ENCODE measurements around the gene KHK.

Gene KHK

GRCh38 chr2:27127883-27128667, 41.5 kb downstream of the KHK start:
- DNase-seq (ENCODE audit: low read depth): no peak

DNA sequence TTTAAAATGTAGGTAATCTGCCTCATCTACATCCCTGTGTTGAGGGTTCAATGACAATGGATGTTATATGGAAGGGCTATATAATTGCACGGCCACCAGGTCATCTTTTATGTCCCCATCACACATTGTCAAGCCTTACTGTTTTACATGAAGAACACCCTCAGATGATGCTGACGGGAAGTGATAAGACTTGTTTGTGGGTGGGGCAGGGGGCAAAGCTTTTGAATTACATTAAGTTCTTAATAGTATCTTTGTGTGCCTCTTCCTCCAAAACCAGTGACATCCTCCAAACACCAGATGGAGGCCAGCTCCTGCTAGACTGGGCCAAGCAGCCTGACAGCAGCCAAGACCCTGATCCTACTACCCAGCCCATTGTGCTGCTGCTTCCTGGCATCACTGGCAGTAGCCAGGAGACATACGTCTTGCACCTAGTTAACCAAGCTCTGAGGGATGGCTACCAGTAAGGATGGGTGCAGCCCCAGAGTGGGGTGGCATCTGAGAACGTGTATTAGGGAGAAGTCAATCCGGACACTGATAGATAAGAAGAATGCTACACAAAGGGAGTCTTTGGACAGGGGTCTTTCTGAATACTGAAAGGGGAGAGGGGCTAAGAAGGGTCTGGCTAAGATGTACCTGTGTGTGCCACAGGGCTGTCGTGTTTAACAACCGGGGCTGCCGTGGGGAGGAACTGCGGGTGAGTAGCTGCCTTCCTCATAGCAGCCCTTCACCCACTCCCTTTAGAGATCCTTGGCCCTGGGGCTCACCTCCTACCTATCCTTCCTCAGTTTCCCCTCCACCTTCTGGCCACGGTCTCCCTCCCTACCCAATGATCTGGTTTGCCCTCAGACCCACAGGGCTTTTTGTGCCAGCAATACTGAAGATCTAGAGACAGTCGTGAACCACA, 42.3 kb downstream of the KHK start:
- DNase-seq (ENCODE audit: low read depth): no peak

DNA sequence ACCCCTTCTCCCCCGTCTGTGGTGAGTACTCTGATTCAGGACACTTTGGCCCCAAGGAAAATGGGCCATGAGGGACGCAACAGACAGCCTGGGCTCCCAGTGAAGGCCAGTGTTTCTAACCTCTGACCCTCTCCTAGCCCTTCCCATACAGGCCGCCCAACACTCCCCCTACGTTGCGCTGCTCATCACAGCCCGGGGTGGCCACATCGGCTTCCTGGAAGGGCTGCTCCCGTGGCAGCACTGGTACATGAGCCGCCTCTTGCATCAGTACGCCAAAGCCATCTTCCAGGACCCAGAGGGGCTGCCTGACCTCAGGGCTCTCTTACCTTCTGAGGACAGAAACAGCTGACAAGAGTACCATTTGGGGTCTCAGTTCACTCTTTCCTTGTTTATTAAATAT, 43.8 kb downstream of the KHK start:
- no peak for DNase-seq (ENCODE audit: low read depth)

- no peak for DNase-seq (ENCODE audit: low read depth)
Measured at GRCh38 chr2:27131429-27131828, 44.9 kb downstream of the KHK start.

- no peak for DNase-seq (ENCODE audit: low read depth)
Measured at GRCh38 chr2:27133195-27133875, 46.8 kb downstream of the KHK start.

- DNase-seq (ENCODE audit: low read depth): peak; percentile 88
Measured at GRCh38 chr2:27133905-27134780, 47.6 kb downstream of the KHK start, which contains the start of gene PREB. Gene PREB, minus strand, starts transcription at chr2:27134636. Its CDS starts 215 bp downstream, at chr2:27134421.

DNA sequence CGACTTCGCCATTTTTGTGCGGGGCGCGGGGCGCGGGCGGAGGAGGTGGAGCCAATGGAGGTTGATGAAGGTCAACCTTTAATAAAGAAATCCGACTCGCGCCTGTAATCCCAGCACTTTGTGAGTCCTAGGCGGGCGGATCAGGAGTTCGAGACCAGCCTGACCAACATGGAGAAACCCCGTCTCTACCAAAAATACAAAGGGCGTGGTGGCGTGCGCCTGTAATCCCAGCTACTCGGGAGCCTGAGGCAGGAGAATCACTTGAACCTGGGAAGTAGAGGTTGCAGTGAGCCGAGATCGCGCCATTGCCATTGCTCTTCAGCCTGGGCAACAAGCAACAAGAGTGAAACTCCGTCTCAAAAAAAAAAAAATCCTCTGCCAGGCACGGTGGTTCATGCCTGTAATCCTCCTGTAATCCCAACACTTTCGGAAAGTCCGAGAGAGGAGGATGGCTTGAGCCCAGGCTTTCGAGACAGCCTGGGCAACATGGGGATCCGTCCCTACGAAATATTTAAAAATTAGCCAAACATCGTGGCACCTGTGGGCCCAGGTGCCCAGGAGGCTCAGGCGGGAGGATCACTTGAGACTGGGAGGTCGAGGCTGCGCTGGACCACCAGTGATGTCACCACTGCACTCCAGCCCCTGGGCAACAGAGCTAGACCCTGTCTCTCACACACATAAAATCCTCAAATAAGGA, 48.4 kb downstream of the KHK start:
- no peak for DNase-seq (ENCODE audit: low read depth)

DNA sequence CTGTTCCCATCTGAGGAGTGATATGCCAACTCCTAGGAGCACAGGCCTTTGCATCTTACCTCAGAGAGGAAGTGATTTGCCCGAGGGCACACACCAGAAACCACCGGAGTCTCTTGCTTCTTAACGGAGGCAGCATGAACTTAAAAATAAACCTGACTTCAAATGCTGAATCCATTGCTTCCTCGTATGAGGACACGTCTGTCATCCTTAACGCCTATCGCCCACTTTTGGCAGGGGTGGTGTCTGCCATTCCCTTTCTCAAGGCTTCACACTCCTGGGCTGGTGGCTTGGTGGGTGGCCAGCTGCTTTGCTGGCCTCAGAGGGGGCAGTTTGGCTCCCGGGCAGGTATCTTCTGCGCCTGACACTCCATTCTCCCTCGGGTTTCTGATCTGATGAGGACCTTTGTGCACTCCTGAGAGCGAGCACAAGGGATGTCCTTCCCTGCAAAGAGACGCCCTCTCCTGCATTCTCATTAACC, 48.9 kb downstream of the KHK start:
- DNase-seq (ENCODE audit: low read depth): no peak

GRCh38 chr2:27136751-27137150, 50.2 kb downstream of the KHK start:
- no peak for DNase-seq (ENCODE audit: low read depth)

GRCh38 chr2:27137322-27137935, 50.9 kb downstream of the KHK start:
- DNase-seq (ENCODE audit: low read depth): no peak

GRCh38 chr2:27138111-27138510, 51.5 kb downstream of the KHK start:
- no peak for DNase-seq (ENCODE audit: low read depth)

- DNase-seq (ENCODE audit: low read depth): no peak
Measured at GRCh38 chr2:27139310-27139709, 52.7 kb downstream of the KHK start, which contains the start of gene PRR30. Gene PRR30, minus strand, starts transcription at chr2:27139410. Its CDS starts 1,081 bp downstream, at chr2:27138329.

DNA sequence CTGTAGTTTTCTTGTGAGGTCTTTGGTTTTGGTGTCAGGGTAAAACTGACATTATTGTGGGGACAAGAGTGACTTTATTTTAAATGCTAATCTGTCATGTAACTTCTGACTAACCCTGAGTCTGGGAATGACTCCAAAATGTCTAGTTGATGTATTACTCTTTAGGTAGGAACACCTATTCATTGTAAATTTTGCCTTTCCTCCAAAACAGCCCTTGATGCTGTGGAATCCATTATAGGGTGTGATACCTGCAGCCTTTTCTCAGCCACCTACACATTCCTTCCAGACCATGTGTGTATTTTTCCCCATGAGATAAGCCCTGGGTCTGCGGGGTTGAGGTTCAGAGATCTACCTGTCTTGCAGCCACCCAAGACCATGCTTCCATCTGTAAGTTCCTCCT, 56.7 kb downstream of the KHK start:
- DNase-seq (ENCODE audit: low read depth): no peak

DNA sequence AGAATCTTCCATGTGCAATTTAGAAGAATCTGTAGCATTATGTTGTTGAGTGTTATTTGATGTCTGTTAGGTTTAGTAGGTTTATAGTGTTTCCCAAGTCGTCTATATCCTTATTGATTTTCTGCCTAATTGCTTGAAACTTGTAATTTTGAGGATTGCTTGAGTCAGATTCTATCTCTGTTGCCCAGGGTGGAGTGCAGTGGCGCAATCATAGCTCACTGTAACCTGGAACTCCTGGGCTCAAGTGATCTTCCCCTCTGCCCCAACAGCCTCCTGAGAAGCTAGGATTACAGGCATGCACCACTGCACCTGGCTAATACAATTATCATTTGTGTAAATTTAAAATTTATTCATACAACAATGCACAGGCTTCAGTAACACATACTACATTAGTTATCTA, 59.1 kb downstream of the KHK start:
- no peak for DNase-seq (ENCODE audit: low read depth)

DNA sequence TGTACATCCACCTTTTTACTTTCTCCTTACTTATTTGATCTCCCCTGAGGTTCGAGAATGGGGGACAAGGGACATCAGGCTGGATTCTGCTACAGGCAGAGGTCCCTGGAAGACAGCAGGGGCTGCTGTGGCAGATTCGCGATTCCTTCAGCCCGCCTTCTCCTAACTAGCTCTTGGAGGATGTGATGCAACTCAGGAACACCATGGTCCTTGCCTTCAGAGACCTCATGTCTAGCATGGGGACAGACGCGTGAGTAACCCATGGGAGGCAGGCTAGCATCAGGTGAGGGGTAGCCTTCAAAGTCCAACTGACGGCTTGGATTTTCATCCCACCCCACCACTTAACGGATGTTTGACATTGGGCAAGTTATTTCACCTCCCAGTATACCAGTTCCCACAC, 61.4 kb downstream of the KHK start:
- DNase-seq (ENCODE audit: low read depth): no peak

- DNase-seq (ENCODE audit: low read depth): no peak
Measured at GRCh38 chr2:27148801-27149439, 62.3 kb downstream of the KHK start, which contains the start of gene TCF23. Gene TCF23, plus strand, starts transcription at chr2:27149004. Its CDS starts 130 bp downstream, at chr2:27149134.

GRCh38 chr2:27149570-27150405, 63.2 kb downstream of the KHK start:
- DNase-seq (ENCODE audit: low read depth): no peak
